Medulla oblongata (tissue), 1 donor: ENCODE measurements around the gene ZBTB21.

Source experiments
- DNase-seq: peaks from one replicate; pipeline ENCODE4 v3.0.0-alpha.2; 2015; ENCODE audit errors: extremely low spot score

Gene ZBTB21

DNA sequence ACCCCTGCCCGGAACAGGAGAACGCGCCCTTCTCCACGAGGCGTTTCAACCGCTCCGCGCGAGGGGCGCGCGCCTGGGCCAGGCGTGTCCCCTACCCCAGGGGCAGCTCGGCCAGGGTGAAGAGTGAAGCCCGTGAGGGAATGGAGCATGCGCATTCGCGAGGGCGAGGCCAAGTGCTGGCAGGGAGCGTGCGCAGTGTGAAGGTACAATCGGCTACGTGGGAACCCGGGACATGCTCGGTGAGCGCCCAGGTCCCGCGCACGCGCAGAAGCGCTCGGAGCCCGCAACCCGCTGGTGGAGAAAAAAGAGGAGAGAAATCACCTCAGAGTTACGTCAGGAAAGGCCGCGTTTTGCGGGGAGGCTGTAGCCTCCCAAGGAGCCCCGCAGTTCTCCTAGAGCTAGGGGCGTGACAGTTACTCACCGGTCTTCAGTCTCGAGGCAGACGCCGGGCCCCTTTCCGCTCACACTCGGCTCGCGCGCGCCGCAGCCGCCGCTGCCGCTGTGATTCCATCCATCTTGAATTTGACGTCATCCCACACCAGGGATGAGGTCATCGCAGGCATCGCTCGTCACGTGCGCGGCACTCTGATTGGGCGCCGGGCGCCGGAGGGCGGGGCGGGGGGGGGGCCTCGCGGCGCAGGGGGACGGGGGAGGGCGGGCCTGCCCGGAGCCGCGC, at the start of gene ZBTB21:
ZBTB21 (minus strand) TSS at position 530 of the 676 bp plus-strand sequence. CDS start 16,265 bp downstream, outside the sequence.
- peak; percentile 99 for DNase-seq

GRCh38 chr21:42059721-42060120, 49.6 kb upstream of the ZBTB21 start:
- DNase-seq = no peak

GRCh38 chr21:42059141-42059540, 49.0 kb upstream of the ZBTB21 start:
- no peak for DNase-seq

DNA sequence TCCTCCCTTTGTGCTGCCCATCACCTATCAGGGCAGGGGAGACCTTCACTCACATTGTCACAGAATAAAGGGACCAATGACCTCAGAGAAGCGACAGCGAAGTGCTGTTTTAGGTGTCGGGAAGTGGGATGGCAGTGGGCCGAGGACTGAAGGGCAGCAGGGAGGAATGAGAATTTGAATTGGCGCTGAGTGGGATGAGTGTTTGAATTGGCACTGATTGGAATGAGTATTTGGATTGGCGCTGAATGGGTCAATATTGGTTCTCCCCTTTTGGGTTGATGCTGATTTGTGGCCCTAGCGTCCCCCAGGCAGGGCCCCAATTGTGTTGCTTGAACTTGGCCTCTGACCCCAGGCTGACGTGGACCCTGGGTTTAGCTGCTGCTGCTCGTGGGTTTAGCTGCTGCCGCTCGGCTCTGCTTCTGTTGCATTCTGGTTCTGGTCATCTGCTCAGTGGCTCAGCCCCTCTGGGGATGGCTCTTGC, 48.5 kb upstream of the ZBTB21 start:
- DNase-seq = no peak

DNA sequence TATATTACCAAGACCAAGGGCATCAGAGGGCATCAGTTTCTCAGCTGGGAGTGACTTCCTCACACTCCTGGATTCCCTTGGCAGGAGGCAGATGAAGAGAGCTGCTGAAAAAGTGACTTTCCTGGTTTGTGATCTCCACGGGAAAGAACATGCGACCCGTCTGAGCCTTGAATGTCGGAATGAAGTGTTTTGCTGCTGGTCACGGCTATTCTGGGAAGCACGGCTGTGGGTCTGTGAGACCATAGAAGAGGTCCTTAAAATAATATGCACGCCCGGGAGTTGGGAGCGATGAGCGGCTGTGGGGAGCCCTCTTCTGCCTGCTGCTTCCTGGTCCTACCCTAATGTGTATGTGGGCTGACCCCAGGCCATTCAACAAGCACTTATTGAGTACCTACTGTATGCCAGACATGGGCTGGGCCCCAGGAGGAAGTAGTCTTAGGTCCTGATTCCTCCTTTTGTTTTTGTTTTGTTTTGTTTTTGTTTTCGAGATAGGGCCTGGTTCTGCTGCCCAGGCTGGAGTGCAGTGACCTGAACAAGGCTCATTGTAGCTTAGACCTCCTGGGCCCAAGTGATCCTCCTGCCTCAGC, 47.8 kb upstream of the ZBTB21 start:
- no peak for DNase-seq

- no peak for DNase-seq
Observed at GRCh38 chr21:42056996-42057689, 47.0 kb upstream of the ZBTB21 start.

DNA sequence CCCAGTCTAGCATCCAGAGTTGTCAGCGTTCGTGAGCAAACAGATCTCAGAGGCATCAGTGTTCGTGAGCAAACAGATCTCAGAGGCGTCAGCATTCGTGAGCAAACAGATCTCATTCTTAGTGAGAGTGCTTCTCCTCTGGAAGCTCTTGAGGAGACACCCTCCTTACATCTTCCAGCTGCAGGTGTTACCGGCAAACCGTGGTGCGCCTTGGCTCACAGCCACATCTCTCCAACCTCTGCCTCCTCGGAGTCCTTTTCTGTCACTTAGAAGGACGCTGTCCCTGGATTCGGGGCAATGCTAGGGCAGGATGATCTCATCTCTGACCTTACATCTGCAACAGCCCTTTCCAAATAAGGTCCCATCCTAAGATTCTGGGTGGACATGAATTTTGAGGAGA, 46.3 kb upstream of the ZBTB21 start:
- no peak for DNase-seq

GRCh38 chr21:42055425-42055824, 45.3 kb upstream of the ZBTB21 start:
- DNase-seq = no peak

GRCh38 chr21:42051788-42052187, 41.6 kb upstream of the ZBTB21 start:
- no peak for DNase-seq

DNA sequence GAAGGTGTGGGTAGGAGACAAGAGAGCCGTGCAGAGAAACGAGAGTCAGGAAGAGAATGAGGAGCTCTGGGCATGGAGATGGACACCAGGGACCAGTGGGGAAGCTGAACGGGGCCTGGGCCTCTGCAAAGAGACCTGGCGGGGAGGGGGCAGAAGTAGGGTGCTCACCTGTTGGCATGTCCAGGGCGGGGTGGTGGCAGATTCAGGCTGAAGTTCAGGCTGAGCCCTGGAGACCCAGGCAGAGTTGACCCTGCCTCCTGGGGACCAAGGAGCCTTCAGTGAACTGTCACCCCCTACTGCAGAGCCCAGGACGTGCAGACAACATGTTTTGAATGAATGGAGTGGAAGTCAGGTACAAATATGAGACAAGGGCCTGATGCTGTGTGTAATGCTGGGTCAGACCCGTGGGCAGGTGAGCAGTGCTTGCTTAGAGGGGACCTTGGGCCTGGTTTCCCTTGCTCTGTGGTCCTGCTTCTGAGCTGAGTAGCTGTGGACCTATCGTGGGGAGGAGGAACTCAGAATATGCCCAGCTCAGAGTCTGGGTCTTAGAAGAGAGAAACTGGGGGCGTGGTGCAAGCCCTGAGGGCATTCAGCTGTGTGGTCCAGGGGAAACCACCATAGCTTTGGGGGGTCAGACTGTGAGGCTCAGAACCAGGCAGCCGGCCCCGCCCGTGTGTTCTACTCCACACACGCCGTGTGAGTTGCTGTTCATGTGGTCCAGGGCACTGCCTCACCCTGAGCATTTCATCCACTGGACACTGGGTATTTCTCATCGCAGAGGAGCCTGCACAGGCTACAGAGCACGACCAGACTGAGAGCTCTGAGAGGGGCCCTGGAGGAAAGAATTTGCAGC, 39.6 kb upstream of the ZBTB21 start:
- no peak for DNase-seq

DNA sequence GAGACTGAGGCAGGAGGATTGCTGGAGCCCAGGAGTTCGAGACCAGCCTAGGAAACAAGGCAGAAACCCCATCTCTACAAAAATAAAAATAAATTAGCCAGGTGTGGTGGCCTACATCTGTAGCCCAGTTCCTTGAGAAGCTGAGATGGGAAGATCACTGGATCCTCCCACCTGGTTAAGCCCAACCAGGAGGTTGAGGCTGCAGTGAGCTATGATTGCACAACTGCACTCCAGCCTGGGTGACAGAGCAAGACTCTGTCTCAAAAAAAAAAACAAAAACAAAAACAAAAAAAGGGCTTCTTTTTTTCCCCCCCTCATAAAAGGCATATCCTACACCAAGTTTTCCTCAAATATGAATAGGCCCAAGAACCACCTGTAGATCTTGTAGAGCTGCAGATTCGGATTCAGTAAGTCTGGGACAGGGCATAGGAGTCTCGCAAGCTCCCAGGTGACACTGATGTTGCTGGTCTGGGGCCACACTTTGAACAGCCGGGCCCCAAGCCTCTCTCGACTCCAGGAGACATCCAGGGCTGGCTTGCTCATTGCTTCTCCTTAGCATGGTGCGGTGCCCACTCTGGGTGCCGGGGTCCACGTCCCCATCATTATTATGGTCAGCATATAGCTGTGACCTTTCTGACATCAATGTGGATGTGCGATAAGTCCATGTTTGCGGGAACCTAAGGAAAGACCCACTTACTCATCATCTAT, 38.9 kb upstream of the ZBTB21 start:
- DNase-seq = no peak

DNA sequence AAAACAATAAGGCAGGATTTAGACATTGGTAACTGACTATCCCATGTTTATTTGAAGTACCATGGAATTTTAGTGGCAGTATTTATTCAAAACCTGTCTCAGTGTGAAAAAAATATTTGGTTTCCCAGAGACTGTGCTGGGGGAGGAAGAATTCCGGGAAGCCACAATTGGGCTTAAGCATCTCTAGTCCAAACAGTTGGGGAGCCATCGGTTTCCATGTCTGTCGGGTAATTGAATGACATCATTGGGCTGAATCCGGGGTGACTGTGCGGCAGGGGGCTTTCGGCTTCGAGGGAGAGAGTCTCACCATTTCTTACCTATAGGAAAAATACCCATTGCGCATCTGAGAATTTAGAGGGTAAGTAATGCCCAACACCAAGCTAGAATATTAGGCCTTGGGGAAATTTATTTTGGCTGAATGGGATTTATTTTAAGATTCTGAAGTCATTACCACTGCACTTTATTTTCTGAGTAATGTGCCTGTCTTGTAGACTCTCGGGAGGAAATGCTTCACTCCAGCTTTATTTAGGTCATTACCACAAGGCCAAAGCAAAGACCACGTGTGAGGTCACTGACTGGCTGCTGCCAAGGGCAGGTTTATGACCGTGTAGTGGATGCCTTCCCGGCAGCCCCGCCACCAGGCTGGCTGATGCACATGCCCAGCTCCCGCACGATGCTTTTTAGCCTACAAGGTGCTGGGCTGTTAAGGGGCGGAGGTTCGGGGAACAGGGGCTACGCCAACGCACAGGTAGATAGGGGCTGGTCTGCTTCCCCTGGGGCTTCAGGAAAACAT, 37.9 kb upstream of the ZBTB21 start:
- DNase-seq = peak; percentile 86

- DNase-seq = no peak
Observed at GRCh38 chr21:42044871-42045495, 34.8 kb upstream of the ZBTB21 start.

DNA sequence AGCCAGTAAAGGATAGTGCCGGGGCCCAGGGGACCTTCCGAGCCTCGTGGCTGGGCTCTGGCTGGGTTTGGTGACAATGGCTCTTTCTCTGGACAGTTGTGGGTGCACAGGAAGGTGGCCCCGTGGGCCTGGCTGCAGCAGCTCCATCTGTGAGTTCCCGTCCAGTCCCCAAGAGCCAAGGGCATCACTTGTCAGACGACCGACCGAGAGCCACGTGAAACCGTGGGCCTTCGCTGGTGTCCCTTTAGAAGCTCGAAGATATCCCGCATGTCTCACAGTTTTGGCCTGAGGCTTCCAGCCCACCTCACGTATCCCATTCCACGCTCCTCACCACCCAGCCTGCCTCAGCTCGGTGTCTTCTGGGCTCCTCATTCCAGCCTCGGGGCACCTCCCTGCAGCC, 33.8 kb upstream of the ZBTB21 start:
- no peak for DNase-seq

DNA sequence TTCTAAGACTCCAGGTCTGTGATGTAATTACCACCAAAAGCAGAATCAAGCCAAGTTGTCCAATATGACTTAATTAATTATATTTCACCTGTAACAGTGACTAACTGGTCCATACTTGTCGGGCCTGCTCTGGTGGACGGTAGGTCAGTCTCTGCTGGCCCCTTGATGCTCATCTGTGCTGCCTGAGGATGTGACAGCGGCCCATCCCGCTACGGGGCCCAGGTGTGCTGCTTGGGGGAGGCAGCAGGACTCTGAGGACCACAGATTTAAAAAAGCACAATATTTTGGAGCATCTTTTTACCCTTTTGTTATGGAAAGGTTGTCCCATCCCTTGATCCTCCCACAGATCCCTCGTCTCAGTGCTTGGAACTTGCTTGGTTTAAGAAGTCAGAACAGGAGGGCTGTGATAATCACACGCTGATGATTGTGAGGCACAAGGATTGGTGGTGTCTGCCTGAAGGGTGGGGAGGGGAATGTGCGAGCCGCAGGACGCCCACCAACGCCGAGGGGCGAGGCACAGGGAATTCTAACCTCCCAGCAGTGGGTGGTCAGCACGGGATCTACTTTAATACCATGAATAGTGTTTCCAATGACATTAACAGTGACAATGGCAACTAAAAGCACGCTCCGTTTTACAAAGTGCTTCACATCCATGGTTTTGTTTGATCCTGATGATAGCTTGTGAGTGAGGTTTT, 33.2 kb upstream of the ZBTB21 start:
- no peak for DNase-seq

DNA sequence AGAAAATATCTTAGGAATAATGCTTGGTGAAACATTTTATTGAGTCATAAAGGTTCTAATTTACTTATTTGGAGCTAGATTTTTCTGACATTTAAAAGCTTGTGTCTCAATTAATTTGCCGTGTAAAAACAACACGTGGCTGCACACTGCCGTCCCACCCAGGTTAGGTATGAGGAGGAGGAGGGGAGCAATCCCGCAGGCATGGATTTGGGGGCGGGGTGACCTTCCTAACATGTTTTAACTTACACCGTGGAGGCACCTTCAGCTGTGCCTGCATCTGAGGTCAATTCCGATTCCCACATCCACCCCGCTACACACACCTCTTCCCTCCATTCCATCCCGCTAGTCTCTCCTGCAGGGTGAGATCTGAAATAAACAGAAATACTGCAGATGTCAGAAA, 32.5 kb upstream of the ZBTB21 start:
- DNase-seq = no peak

GRCh38 chr21:42041711-42042110, 31.6 kb upstream of the ZBTB21 start:
- no peak for DNase-seq

DNA sequence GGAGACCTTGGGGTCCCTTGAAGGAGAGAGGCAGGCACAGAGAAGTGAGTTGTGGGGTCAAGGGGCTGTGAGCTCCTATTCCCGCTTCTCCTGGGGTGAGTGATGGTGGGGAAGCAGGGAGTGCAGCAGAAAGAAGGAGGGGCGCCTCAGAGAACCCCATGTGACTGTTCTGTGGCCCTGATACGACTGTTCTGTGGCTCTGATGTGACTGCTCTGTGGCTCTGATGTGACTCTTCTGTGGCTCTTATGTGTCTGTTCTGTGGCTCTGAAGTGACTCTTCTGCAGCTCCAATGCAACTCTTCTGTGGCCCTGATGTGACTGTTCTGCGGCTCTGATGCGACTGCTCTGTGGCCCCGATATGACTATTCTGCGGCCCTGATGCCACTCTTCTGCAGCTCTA, 31.1 kb upstream of the ZBTB21 start:
- DNase-seq = no peak

- DNase-seq = no peak
Observed at GRCh38 chr21:42040411-42041180, 30.4 kb upstream of the ZBTB21 start.
